ENCODE measurements around the gene CMA1.

DNA sequence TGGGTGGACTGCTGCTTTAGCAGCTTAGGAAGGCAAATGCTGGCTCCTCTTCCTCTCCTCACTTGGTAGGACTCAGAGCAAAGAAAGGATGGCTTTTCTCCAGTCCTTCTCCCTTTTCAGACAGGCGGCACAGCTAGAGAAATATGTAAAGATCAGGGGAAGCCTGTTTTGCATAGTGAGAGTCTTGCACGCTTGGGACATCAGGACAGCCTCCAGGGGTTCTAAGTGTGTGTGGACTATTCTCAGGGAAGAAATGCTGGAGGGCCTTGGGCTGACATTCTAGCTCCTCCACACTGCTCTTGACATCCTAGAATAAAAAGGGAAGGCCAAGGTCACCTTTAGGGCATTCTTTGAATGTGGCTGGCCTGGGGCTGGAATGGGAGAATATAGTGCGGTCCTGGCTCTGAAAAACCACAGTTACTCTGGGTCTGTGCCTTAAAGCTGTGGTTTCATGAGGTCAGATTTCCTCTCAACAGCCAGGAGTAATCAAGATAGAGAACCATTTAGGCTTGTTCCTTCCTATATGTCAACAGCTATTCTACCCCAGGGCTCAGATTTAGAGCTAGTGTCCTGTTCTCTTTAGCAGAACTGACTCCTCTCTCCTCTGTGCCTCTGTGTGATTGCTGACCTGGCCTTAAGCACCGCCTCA, 24.3 kb downstream of the CMA1 start:
- TF ChIP-seq, protein P1, sequence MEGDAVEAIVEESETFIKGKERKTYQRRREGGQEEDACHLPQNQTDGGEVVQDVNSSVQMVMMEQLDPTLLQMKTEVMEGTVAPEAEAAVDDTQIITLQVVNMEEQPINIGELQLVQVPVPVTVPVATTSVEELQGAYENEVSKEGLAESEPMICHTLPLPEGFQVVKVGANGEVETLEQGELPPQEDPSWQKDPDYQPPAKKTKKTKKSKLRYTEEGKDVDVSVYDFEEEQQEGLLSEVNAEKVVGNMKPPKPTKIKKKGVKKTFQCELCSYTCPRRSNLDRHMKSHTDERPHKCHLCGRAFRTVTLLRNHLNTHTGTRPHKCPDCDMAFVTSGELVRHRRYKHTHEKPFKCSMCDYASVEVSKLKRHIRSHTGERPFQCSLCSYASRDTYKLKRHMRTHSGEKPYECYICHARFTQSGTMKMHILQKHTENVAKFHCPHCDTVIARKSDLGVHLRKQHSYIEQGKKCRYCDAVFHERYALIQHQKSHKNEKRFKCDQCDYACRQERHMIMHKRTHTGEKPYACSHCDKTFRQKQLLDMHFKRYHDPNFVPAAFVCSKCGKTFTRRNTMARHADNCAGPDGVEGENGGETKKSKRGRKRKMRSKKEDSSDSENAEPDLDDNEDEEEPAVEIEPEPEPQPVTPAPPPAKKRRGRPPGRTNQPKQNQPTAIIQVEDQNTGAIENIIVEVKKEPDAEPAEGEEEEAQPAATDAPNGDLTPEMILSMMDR (IDR thresholded peaks at IDR 0.05): no peak
- no peak for TF ChIP-seq EZH2 (IDR thresholded peaks at IDR 0.05; ENCODE audit: borderline replicate concordance, insufficient read depth, low read depth, low read length, poor library complexity, severe bottlenecking)
